ENCODE data around the gene MPDZ. TPM values are rescaled to one million over a fixed set of nuclear protein-coding genes. Genes with fewer than 3 reads are reported as not detected.

Gene MPDZ
- total RNA-seq, 1 experiment from 2014 or later, result 16.6 TPM

DNA sequence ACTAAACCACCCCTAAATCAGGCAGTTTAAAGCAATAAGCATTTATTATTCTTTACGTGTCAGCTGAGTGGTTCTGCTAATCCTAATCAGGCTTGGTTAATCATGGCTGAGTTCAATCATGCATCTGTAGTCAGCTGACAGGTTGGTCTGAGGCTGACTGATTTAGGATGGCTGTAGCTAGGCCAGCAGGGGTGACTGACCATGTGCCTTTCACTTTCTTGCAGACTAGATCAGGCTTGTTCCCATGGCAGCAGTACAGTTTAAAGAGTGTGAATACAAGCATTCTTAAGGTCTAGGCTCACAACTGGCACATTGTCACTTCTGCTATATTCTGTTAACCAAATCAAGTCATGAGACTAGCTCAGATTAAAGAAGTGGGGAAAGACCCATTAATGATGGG is 16.1 kb upstream of the MPDZ start:
- H3K9me3 ChIP-seq (ENCODE audit: control insufficient read depth, insufficient read depth, low read depth, low read length), result no peaks in the 10 kb centered on the region
- TF ChIP-seq SIN3A (IDR thresholded peaks at IDR 0.05; ENCODE audit: borderline replicate concordance, insufficient read depth, low read depth, low read length), result no peak
- TF ChIP-seq, protein P1, sequence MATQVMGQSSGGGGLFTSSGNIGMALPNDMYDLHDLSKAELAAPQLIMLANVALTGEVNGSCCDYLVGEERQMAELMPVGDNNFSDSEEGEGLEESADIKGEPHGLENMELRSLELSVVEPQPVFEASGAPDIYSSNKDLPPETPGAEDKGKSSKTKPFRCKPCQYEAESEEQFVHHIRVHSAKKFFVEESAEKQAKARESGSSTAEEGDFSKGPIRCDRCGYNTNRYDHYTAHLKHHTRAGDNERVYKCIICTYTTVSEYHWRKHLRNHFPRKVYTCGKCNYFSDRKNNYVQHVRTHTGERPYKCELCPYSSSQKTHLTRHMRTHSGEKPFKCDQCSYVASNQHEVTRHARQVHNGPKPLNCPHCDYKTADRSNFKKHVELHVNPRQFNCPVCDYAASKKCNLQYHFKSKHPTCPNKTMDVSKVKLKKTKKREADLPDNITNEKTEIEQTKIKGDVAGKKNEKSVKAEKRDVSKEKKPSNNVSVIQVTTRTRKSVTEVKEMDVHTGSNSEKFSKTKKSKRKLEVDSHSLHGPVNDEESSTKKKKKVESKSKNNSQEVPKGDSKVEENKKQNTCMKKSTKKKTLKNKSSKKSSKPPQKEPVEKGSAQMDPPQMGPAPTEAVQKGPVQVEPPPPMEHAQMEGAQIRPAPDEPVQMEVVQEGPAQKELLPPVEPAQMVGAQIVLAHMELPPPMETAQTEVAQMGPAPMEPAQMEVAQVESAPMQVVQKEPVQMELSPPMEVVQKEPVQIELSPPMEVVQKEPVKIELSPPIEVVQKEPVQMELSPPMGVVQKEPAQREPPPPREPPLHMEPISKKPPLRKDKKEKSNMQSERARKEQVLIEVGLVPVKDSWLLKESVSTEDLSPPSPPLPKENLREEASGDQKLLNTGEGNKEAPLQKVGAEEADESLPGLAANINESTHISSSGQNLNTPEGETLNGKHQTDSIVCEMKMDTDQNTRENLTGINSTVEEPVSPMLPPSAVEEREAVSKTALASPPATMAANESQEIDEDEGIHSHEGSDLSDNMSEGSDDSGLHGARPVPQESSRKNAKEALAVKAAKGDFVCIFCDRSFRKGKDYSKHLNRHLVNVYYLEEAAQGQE (IDR thresholded peaks at IDR 0.05; ENCODE audit: insufficient read depth in 1 of 2, low read depth in 2 of 2, low read length in 1 of 2), result no peak
- TF ChIP-seq, protein P2, sequence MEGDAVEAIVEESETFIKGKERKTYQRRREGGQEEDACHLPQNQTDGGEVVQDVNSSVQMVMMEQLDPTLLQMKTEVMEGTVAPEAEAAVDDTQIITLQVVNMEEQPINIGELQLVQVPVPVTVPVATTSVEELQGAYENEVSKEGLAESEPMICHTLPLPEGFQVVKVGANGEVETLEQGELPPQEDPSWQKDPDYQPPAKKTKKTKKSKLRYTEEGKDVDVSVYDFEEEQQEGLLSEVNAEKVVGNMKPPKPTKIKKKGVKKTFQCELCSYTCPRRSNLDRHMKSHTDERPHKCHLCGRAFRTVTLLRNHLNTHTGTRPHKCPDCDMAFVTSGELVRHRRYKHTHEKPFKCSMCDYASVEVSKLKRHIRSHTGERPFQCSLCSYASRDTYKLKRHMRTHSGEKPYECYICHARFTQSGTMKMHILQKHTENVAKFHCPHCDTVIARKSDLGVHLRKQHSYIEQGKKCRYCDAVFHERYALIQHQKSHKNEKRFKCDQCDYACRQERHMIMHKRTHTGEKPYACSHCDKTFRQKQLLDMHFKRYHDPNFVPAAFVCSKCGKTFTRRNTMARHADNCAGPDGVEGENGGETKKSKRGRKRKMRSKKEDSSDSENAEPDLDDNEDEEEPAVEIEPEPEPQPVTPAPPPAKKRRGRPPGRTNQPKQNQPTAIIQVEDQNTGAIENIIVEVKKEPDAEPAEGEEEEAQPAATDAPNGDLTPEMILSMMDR (IDR thresholded peaks at IDR 0.05), result no peak
- TF ChIP-seq POLR2AphosphoS5 (IDR thresholded peaks at IDR 0.05; ENCODE audit: low read depth, low read length), result no peak
- TF ChIP-seq TCF7L2 (IDR thresholded peaks at IDR 0.05; ENCODE audit: low read depth, low read length), result no peak
- DNase-seq (ENCODE audit: low read depth, low spot score), result no peak
- no peak overlapping the region for H3K4me3 ChIP-seq (ENCODE audit: low read depth in 2 of 2, low read length in 2 of 2)
- no TSS peak for BruUV-seq (replicated peaks)
- POLR2A ChIA-PET, result no interaction called here
- H3K27ac ChIP-seq (ENCODE audit: low read length), result no peak overlapping the region
- intact Hi-C loops (cut with micrococcal nuclease; ENCODE audit: unreplicated experiment) (no loop called here), in situ Hi-C loops (cut with HindIII; ENCODE audit: low pct_unique_long_range_greater_than_20kb, low sequenced_read_pairs) (no loop called here)
- H3K27me3 ChIP-seq (ENCODE audit: control insufficient read depth, insufficient read depth, low read length), result no peaks in the 10 kb centered on the region
- no peak for ATAC-seq
- CTCF ChIA-PET, result no interaction called here
- H3K36me3 ChIP-seq (ENCODE audit: control insufficient read depth, insufficient read depth, low read length), result no peaks in the 10 kb centered on the region
- H3K4me1 ChIP-seq (ENCODE audit: control insufficient read depth, insufficient read depth, low read length), result no peaks in the 10 kb centered on the region

DNA sequence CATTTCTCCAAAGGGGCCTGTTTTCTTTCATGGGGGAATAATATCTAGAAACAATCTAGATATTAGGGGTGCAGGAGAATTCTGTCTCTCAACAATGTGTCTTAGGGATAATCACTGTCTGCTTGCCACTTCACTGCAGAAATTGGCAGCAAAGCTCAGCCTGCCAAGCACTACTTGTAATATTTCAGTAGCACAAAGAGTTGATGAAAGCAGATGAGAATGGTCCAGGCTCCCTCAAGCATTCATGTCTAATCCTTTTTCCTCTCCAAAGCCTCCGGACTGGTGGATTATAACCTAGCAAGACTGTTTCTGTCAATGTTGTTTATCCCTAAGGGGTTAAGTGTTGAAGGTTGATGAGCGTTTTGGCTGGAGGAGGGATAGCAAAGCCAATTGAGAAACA is 13.3 kb upstream of the MPDZ start:
- Histone ChIP-seq H3K4me1 (ENCODE audit: control insufficient read depth, insufficient read depth, low read length) (no peaks in the 10 kb centered on the region), H3K9me3 (ENCODE audit: control insufficient read depth, insufficient read depth, low read depth, low read length) (no peaks in the 10 kb centered on the region), H3K4me3 (ENCODE audit: low read depth in 2 of 2, low read length in 2 of 2) (no peak overlapping the region), H3K36me3 (ENCODE audit: control insufficient read depth, insufficient read depth, low read length) (no peaks in the 10 kb centered on the region), H3K27me3 (ENCODE audit: control insufficient read depth, insufficient read depth, low read length) (no peaks in the 10 kb centered on the region), H3K27ac (ENCODE audit: low read length) (no peak overlapping the region)
- no peak for TF ChIP-seq POLR2AphosphoS5 (IDR thresholded peaks at IDR 0.05; ENCODE audit: low read depth, low read length)
- TF ChIP-seq, protein P2 (IDR thresholded peaks at IDR 0.05), result no peak
- no peak for TF ChIP-seq TCF7L2 (IDR thresholded peaks at IDR 0.05; ENCODE audit: low read depth, low read length)
- TF ChIP-seq, protein P1 (IDR thresholded peaks at IDR 0.05; ENCODE audit: insufficient read depth in 1 of 2, low read depth in 2 of 2, low read length in 1 of 2), result no peak
- no peak for TF ChIP-seq SIN3A (IDR thresholded peaks at IDR 0.05; ENCODE audit: borderline replicate concordance, insufficient read depth, low read depth, low read length)
- no peak for DNase-seq (ENCODE audit: low read depth, low spot score)
- no peak for ATAC-seq
- BruUV-seq (replicated peaks), result no TSS peak
- in situ Hi-C loops (cut with HindIII; ENCODE audit: low pct_unique_long_range_greater_than_20kb, low sequenced_read_pairs), result no loop called here
- POLR2A ChIA-PET, result no interaction called here
- intact Hi-C loops (cut with micrococcal nuclease; ENCODE audit: unreplicated experiment), result no loop called here
- CTCF ChIA-PET, result no interaction called here
